Measurements from ENCODE around the gene TYW5. TPM values are rescaled to one million over a fixed set of nuclear protein-coding genes. Genes with fewer than 3 reads are reported as not detected.

TYW5 gene
- polyA plus RNA-seq (2012; ENCODE audit: low read depth, missing spikeins): 4.7 TPM

- FAIRE-seq (peak; percentile 84), DNase-seq (ENCODE audit: insufficient read length, low spot score) (peak; percentile 71)
- TF ChIP-seq SPI1 (IDR thresholded peaks at IDR 0.05; ENCODE audit: low read depth, low read length) (no peak), PAX5 (IDR thresholded peaks at IDR 0.05; ENCODE audit: insufficient read depth, low read length, severe bottlenecking) (no peak), POLR2A (IDR thresholded peaks at IDR 0.05; ENCODE audit: low read depth, low read length) (peak; percentile 90), POLR2AphosphoS5 (IDR thresholded peaks at IDR 0.05; ENCODE audit: low read depth, low read length) (peak; percentile 92), POU2F2 (IDR thresholded peaks at IDR 0.05; ENCODE audit: low read depth, low read length) (peak; percentile 60; the same call in 1 of the 2 replicates), TAF1 (IDR thresholded peaks at IDR 0.05; ENCODE audit: low read depth, low read length) (peak; percentile 86)
Measured at GRCh38 chr2:199955339-199956061, at the start of gene TYW5, which contains the start of gene MAIP1. TYW5 (minus strand) TSS chr2:199955491; CDS start chr2:199955470, 21 bp downstream. MAIP1 (plus strand) TSS chr2:199955582; CDS start chr2:199955799, 217 bp downstream.

GRCh38 chr2:200003444-200003843 lies 48.2 kb upstream of the TYW5 start:
- DNase-seq (ENCODE audit: insufficient read length, low spot score) (no peak), FAIRE-seq (no peak)
- no peak for TF ChIP-seq POLR2AphosphoS5 (IDR thresholded peaks at IDR 0.05; ENCODE audit: low read depth, low read length)
- no peak for TF ChIP-seq SPI1 (IDR thresholded peaks at IDR 0.05; ENCODE audit: low read depth, low read length)
- no peak for TF ChIP-seq POLR2A (IDR thresholded peaks at IDR 0.05; ENCODE audit: low read depth, low read length)
- no peak for TF ChIP-seq PAX5 (IDR thresholded peaks at IDR 0.05; ENCODE audit: insufficient read depth, low read length, severe bottlenecking)
- TF ChIP-seq TAF1 (IDR thresholded peaks at IDR 0.05; ENCODE audit: low read depth, low read length): no peak
- TF ChIP-seq POU2F2 (IDR thresholded peaks at IDR 0.05; ENCODE audit: low read depth, low read length): no peak

GRCh38 chr2:200000444-200001163 lies 45.3 kb upstream of the TYW5 start:
- FAIRE-seq (no peak), DNase-seq (ENCODE audit: insufficient read length, low spot score) (no peak)
- no peak for TF ChIP-seq POLR2A (IDR thresholded peaks at IDR 0.05; ENCODE audit: low read depth, low read length)
- no peak for TF ChIP-seq TAF1 (IDR thresholded peaks at IDR 0.05; ENCODE audit: low read depth, low read length)
- TF ChIP-seq PAX5 (IDR thresholded peaks at IDR 0.05; ENCODE audit: insufficient read depth, low read length, severe bottlenecking): no peak
- TF ChIP-seq POU2F2 (IDR thresholded peaks at IDR 0.05; ENCODE audit: low read depth, low read length): no peak
- TF ChIP-seq SPI1 (IDR thresholded peaks at IDR 0.05; ENCODE audit: low read depth, low read length): no peak
- TF ChIP-seq POLR2AphosphoS5 (IDR thresholded peaks at IDR 0.05; ENCODE audit: low read depth, low read length): no peak

- DNase-seq (ENCODE audit: insufficient read length, low spot score): no peak
- FAIRE-seq: no peak
- TF ChIP-seq POU2F2 (IDR thresholded peaks at IDR 0.05; ENCODE audit: low read depth, low read length) (no peak), POLR2AphosphoS5 (IDR thresholded peaks at IDR 0.05; ENCODE audit: low read depth, low read length) (no peak), SPI1 (IDR thresholded peaks at IDR 0.05; ENCODE audit: low read depth, low read length) (no peak), TAF1 (IDR thresholded peaks at IDR 0.05; ENCODE audit: low read depth, low read length) (no peak)
Measured at GRCh38 chr2:199999166-199999565, 43.9 kb upstream of the TYW5 start.

GRCh38 chr2:199997296-199997695 lies 42.0 kb upstream of the TYW5 start:
- TF ChIP-seq PAX5 (IDR thresholded peaks at IDR 0.05; ENCODE audit: insufficient read depth, low read length, severe bottlenecking): no peak
- FAIRE-seq (no peak), DNase-seq (ENCODE audit: insufficient read length, low spot score) (no peak)

GRCh38 chr2:199994896-199995295 lies 39.6 kb upstream of the TYW5 start:
- no peak for TF ChIP-seq SPI1 (IDR thresholded peaks at IDR 0.05; ENCODE audit: low read depth, low read length)
- no peak for TF ChIP-seq POLR2A (IDR thresholded peaks at IDR 0.05; ENCODE audit: low read depth, low read length)
- no peak for TF ChIP-seq TAF1 (IDR thresholded peaks at IDR 0.05; ENCODE audit: low read depth, low read length)
- FAIRE-seq (no peak), DNase-seq (ENCODE audit: insufficient read length, low spot score) (no peak)

GRCh38 chr2:199994371-199994770 lies 39.1 kb upstream of the TYW5 start:
- DNase-seq (ENCODE audit: insufficient read length, low spot score): no peak
- FAIRE-seq: no peak
- no peak for TF ChIP-seq PAX5 (IDR thresholded peaks at IDR 0.05; ENCODE audit: insufficient read depth, low read length, severe bottlenecking)
- TF ChIP-seq POU2F2 (IDR thresholded peaks at IDR 0.05; ENCODE audit: low read depth, low read length): no peak
- TF ChIP-seq TAF1 (IDR thresholded peaks at IDR 0.05; ENCODE audit: low read depth, low read length): no peak
- TF ChIP-seq SPI1 (IDR thresholded peaks at IDR 0.05; ENCODE audit: low read depth, low read length): no peak
- TF ChIP-seq POLR2A (IDR thresholded peaks at IDR 0.05; ENCODE audit: low read depth, low read length): no peak
- TF ChIP-seq POLR2AphosphoS5 (IDR thresholded peaks at IDR 0.05; ENCODE audit: low read depth, low read length): no peak

- DNase-seq (ENCODE audit: insufficient read length, low spot score) (no peak), FAIRE-seq (no peak)
- TF ChIP-seq TAF1 (IDR thresholded peaks at IDR 0.05; ENCODE audit: low read depth, low read length) (no peak), POLR2A (IDR thresholded peaks at IDR 0.05; ENCODE audit: low read depth, low read length) (no peak), POU2F2 (IDR thresholded peaks at IDR 0.05; ENCODE audit: low read depth, low read length) (no peak), PAX5 (IDR thresholded peaks at IDR 0.05; ENCODE audit: insufficient read depth, low read length, severe bottlenecking) (no peak), POLR2AphosphoS5 (IDR thresholded peaks at IDR 0.05; ENCODE audit: low read depth, low read length) (no peak), SPI1 (IDR thresholded peaks at IDR 0.05; ENCODE audit: low read depth, low read length) (no peak)
Measured at GRCh38 chr2:199992296-199992695, 37.0 kb upstream of the TYW5 start.

- no peak for TF ChIP-seq POU2F2 (IDR thresholded peaks at IDR 0.05; ENCODE audit: low read depth, low read length)
- TF ChIP-seq PAX5 (IDR thresholded peaks at IDR 0.05; ENCODE audit: insufficient read depth, low read length, severe bottlenecking): no peak
- DNase-seq (ENCODE audit: insufficient read length, low spot score) (no peak), FAIRE-seq (no peak)
Measured at GRCh38 chr2:199991691-199992090, 36.4 kb upstream of the TYW5 start.

GRCh38 chr2:199989822-199990221 lies 34.5 kb upstream of the TYW5 start:
- DNase-seq (ENCODE audit: insufficient read length, low spot score) (no peak), FAIRE-seq (no peak)
- TF ChIP-seq POLR2AphosphoS5 (IDR thresholded peaks at IDR 0.05; ENCODE audit: low read depth, low read length): no peak
- TF ChIP-seq TAF1 (IDR thresholded peaks at IDR 0.05; ENCODE audit: low read depth, low read length): no peak
- no peak for TF ChIP-seq PAX5 (IDR thresholded peaks at IDR 0.05; ENCODE audit: insufficient read depth, low read length, severe bottlenecking)
- TF ChIP-seq SPI1 (IDR thresholded peaks at IDR 0.05; ENCODE audit: low read depth, low read length): no peak
- no peak for TF ChIP-seq POLR2A (IDR thresholded peaks at IDR 0.05; ENCODE audit: low read depth, low read length)
- no peak for TF ChIP-seq POU2F2 (IDR thresholded peaks at IDR 0.05; ENCODE audit: low read depth, low read length)
